Mucosa of descending colon (tissue), 3 donors: ENCODE results near the gene PFKFB2. TPM values are rescaled to one million over a fixed set of nuclear protein-coding genes. Genes with fewer than 3 reads are reported as not detected.

Experiments used
- ATAC-seq: fragments of 200-7000 bp; cut with Tn5 transposase; one replicate; pipeline ENCODE4 v1.9.1; 2020; ENCODE audit warnings: mild to moderate bottlenecking, moderate library complexity
- DNase-seq, 3 donors: peaks; one replicate each; pipeline ENCODE4 v3.0.0-alpha.2; 2020
- H3K36me3 ChIP-seq: fragments of 200-600 bp; one replicate; pipeline ENCODE4 v1.8.0; 2021; ENCODE audit warnings: low read depth, mild to moderate bottlenecking
- H3K4me1 ChIP-seq: fragments of 200-600 bp; one replicate; pipeline ENCODE4 v1.8.0; 2021; ENCODE audit warnings: low read depth, mild to moderate bottlenecking
- H3K4me3 ChIP-seq: fragments of 200-600 bp; one replicate; pipeline ENCODE4 v1.8.0; 2021; ENCODE audit warnings: mild to moderate bottlenecking
- H3K9me3 ChIP-seq: fragments of 200-600 bp; one replicate; pipeline ENCODE4 v1.8.0; 2021; ENCODE audit warnings: mild to moderate bottlenecking
- intact Hi-C, 2 donors: fragments of 100-400 bp; cut with DNase I in 1 of 2; cut with micrococcal nuclease in 1 of 2; formaldehyde crosslinking; loops; one replicate each; pipeline versions ENCODE4 v1.11.0 to v1.11.1; 2022; cut with DNase I, micrococcal nuclease
- total RNA-seq, 3 donors: library from RNA; stranded (reverse); fragmentation: NEBNext Ultra II Directional in 2 of 3; extraction: Animal tissue kit (Norgen Biotek cat#: 25700) in 2 of 3; gene quantifications; one replicate each; pipeline versions ENCODE4 v1.2.1 to v1.2.4, GENCODE V29; 2021 to 2023
- TF ChIP-seq, protein P1 (sequence below): fragments of 200-600 bp; IDR thresholded peaks from one replicate; pipeline ENCODE4 v1.8.0; 2022; ENCODE audit warnings: antibody characterized with exemption, mild to moderate bottlenecking
- donor health status: DM: no; HTN: no; CAD: no; lungs with moderate emphysema.
- donor health status: DM: no; HTN: no; CAD: no.
- donor health status: DM: no; HTN: yes; CAD: no.

Gene PFKFB2
- total RNA-seq, 3 donors from 2014 or later, result 45.1 to 118 (median 90.2) TPM

DNA sequence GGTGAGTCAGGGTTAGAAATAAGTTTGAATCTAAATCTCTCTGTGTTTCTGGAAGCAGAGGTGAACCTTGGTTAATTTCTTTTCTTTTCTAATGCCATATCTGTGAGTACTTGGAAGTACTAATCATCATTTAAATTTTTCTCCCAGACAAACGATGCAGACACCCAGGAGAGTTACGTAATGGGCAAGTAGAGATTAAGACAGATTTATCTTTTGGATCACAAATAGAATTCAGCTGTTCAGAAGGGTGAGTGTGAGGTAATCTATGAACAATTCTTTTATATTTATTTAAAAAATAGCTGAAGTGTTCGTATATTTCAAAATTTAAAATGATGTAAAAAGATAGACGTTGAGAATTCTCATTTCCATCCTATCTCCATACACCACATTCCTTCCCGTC lies 62.2 kb downstream of the PFKFB2 start:
- no peak overlapping the region for H3K4me3 ChIP-seq
- intact Hi-C loops, result no loop called here
- TF ChIP-seq, protein P1, sequence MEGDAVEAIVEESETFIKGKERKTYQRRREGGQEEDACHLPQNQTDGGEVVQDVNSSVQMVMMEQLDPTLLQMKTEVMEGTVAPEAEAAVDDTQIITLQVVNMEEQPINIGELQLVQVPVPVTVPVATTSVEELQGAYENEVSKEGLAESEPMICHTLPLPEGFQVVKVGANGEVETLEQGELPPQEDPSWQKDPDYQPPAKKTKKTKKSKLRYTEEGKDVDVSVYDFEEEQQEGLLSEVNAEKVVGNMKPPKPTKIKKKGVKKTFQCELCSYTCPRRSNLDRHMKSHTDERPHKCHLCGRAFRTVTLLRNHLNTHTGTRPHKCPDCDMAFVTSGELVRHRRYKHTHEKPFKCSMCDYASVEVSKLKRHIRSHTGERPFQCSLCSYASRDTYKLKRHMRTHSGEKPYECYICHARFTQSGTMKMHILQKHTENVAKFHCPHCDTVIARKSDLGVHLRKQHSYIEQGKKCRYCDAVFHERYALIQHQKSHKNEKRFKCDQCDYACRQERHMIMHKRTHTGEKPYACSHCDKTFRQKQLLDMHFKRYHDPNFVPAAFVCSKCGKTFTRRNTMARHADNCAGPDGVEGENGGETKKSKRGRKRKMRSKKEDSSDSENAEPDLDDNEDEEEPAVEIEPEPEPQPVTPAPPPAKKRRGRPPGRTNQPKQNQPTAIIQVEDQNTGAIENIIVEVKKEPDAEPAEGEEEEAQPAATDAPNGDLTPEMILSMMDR, result no peak
- ATAC-seq (no peak), DNase-seq (no peak)
- H3K36me3 ChIP-seq, result no peaks in the 10 kb centered on the region
- H3K4me1 ChIP-seq, result no peaks in the 10 kb centered on the region
- no peaks in the 10 kb centered on the region for H3K9me3 ChIP-seq

DNA sequence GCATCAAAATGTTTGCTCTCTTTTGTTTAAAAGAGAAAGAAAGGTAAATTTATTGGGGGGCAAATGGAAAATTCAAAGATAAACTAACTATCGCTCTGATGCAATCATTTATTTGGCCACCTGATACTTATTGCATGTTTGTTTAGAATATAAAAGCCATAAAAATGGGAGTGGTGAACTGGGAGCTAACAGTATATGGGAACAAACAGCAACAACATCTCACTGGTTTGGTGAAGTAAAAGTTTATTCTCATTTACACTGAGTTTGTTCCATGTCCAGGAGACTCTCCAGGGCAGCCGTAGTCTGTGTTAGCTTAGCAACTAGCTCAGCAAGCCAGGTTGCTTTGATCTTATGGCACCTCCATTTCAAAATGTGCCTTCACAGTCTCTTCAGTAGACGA lies 71.3 kb downstream of the PFKFB2 start:
- Histone ChIP-seq H3K4me3 (no peak overlapping the region), H3K36me3 (no peaks in the 10 kb centered on the region), H3K4me1 (no peaks in the 10 kb centered on the region), H3K9me3 (peaks cover 13% of the 10 kb centered on the region)
- ATAC-seq, result peak; percentile 67
- TF ChIP-seq, protein P1, result no peak
- intact Hi-C loops, result no loop called here
- DNase-seq, result no peak

DNA sequence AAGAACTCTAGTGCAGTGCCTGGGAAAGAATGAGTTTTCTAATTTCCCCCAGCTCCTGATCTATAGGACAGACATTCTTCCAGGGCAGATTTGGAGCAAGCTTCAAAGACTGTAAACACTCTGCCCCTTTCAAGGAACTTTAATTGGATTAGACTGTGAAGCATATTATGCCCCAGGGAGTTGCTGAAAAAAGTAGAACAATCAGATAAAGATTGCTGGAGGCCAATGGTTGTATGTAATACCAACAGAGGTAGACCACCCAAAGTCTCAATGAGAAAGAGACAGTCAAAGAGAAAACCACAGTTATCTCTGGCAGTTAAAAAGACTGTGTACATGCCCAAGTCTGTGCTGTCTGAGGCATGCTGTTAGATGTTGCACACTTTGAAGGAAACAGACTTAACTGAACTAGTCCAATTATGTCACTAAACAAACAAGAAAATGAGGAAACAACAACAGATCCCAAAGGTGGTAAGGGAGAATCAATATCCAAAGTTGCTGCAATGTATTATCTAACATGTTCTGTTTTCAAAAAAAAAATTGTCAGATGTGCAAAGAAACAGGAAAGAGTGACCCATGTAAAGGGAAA lies 75.4 kb downstream of the PFKFB2 start:
- Histone ChIP-seq H3K4me3 (no peak overlapping the region), H3K9me3 (peaks cover 18% of the 10 kb centered on the region), H3K4me1 (no peaks in the 10 kb centered on the region), H3K36me3 (no peaks in the 10 kb centered on the region)
- TF ChIP-seq, protein P1, result no peak
- ATAC-seq (no peak), DNase-seq (no peak)
- intact Hi-C loops, result no loop called here

DNA sequence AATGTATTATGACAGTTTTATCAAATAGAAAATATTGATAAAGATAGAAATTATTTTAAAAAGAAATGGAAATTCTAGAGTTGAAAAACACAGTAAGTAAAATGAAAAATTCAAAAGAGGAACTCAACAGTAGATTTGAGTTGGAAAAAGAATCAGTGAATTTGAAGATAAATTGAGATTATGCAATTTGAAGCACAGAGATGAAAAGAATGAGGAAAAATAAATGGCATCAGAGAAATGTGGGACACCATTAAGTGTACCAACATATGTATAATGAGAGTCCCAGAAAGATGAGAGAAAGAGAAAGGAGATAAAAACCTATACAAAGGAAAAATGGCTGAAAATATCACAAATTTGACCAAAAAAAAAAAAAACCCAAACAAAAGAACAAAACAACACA lies 76.0 kb downstream of the PFKFB2 start:
- peaks cover 18% of the 10 kb centered on the region for H3K9me3 ChIP-seq
- H3K36me3 ChIP-seq, result no peaks in the 10 kb centered on the region
- intact Hi-C loops, result no loop called here
- ATAC-seq (no peak), DNase-seq (no peak)
- TF ChIP-seq, protein P1, result no peak
- no peak overlapping the region for H3K4me3 ChIP-seq
- no peaks in the 10 kb centered on the region for H3K4me1 ChIP-seq

Other genes starting within 250 kb of the PFKFB2 start
- gene IL20, start 187.7 kb upstream of the PFKFB2 start, total RNA-seq, result not detected
- not detected for gene IL24, start 155.8 kb upstream of the PFKFB2 start, total RNA-seq
- gene FCMR, start 131.3 kb upstream of the PFKFB2 start, total RNA-seq, result 1 to 10 TPM; 1.6 to 5.6 (median 4.6) TPM
- over 10,000 TPM in 1 of 3 donors, 1,000 to 10,000 TPM in 2; 4,355 to 12,072 (median 9,452) TPM for gene PIGR, start 106.8 kb upstream of the PFKFB2 start, total RNA-seq
- gene FCAMR, start 82.8 kb upstream of the PFKFB2 start, total RNA-seq, result under 1 TPM; 0.41 to 0.98 (median 0.84) TPM
- gene C1orf116, start 20.5 kb upstream of the PFKFB2 start, total RNA-seq, result 10 to 100 TPM in 2 of 3 donors, 1 to 10 TPM in 1; 8.7 to 31.0 (median 25.4) TPM
- 1 to 10 TPM; 5.8 to 7.8 (median 7.8) TPM for gene YOD1, start 2.1 kb upstream of the PFKFB2 start, total RNA-seq
- gene C4BPB, start 35.6 kb downstream of the PFKFB2 start, total RNA-seq, result 10 to 100 TPM in 1 of 3 donors, 1 to 10 TPM in 2; 4.4 to 20.0 (median 7.2) TPM
- gene C4BPA, start 51.0 kb downstream of the PFKFB2 start, total RNA-seq, result 1 to 10 TPM; 1.5 to 5.9 (median 1.9) TPM